Breast epithelium (tissue), 3 donors: ENCODE measurements around the gene AATK.

ENCODE experiments used
- POLR2A ChIP-seq: fragments of 450-650 bp; IDR thresholded peaks from one replicate; pipeline ENCODE4 v1.6.1; 2016; ENCODE audit warnings: antibody characterized with exemption, mild to moderate bottlenecking, moderate library complexity
- TF ChIP-seq, protein P1 (sequence below), 3 donors: fragments of 450-650 bp; IDR thresholded peaks; one replicate each; pipeline ENCODE4 v1.5.1; 2016 to 2017; ENCODE audit warnings: antibody characterized with exemption in 3 of 3, mild to moderate bottlenecking in 3 of 3, moderate library complexity in 3 of 3

DNA sequence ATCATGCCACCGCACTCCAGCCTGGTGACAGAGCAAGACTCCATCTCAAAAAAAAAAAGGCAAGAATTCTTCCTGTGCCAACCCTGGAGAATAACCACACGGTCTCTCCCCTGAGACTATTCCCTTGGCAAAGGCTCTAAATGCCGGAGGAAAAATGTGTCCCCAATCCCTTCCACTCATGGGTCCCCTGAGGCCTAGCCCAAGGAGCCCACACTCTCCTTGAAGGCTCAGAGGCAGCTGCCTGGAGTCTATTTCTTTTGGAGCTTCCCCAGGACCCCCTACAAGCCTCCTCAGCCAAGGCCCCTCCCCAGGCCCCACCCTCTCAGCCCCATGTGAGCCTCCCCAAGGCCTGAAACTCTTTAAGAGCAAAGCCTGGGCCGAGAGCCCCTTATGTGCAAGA, 40.1 kb upstream of the AATK start:
- TF ChIP-seq, protein P1, sequence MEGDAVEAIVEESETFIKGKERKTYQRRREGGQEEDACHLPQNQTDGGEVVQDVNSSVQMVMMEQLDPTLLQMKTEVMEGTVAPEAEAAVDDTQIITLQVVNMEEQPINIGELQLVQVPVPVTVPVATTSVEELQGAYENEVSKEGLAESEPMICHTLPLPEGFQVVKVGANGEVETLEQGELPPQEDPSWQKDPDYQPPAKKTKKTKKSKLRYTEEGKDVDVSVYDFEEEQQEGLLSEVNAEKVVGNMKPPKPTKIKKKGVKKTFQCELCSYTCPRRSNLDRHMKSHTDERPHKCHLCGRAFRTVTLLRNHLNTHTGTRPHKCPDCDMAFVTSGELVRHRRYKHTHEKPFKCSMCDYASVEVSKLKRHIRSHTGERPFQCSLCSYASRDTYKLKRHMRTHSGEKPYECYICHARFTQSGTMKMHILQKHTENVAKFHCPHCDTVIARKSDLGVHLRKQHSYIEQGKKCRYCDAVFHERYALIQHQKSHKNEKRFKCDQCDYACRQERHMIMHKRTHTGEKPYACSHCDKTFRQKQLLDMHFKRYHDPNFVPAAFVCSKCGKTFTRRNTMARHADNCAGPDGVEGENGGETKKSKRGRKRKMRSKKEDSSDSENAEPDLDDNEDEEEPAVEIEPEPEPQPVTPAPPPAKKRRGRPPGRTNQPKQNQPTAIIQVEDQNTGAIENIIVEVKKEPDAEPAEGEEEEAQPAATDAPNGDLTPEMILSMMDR (IDR thresholded peaks at IDR 0.05): no peak
- no peak for TF ChIP-seq POLR2A
